K562 (cell line): ENCODE measurements around the gene LMO2. TPM values are rescaled to one million over a fixed set of nuclear protein-coding genes. Genes with fewer than 3 reads are reported as not detected.

Experiments
- ARID3A ChIP-seq: IDR thresholded peaks from 2 replicates; pipeline ENCODE4 v1.6.1; 2012; ENCODE audit warnings: low read depth, low read length, improper control_type of control experiment, borderline replicate concordance
- ETV5 ChIP-seq: sonication (generic); formaldehyde crosslinking; IDR thresholded peaks from 2 replicates; pipeline ENCODE4 v1.4.0; 2020; ENCODE audit warnings: low read depth, mild to moderate bottlenecking, missing genetic modification reagents
- FOXK1 ChIP-seq: sonication (generic); formaldehyde crosslinking; IDR thresholded peaks from 2 replicates; pipeline ENCODE4 v1.8.0; 2022; ENCODE audit warnings: missing genetic modification reagents, mild to moderate bottlenecking, borderline replicate concordance
- GTF2B ChIP-seq: IDR thresholded peaks from 2 replicates; pipeline ENCODE4 v1.6.1; 2011; ENCODE audit not compliant: insufficient read length; ENCODE audit errors: extremely low read depth
- HNRNPLL ChIP-seq: fragments of 200-400 bp; formaldehyde crosslinking; IDR thresholded peaks from 2 replicates; pipeline ENCODE4 v1.6.1; 2017; ENCODE audit warnings: low read length, low read depth, mild to moderate bottlenecking; ENCODE audit not compliant: poor library complexity, severe bottlenecking
- ID3 ChIP-seq, 2 experiments: fragments of 250-450 bp in 1 of 2; fragments of 450-650 bp in 1 of 2; sonication (Bioruptor Pico) in 1 of 2; IDR thresholded peaks; 2 replicates each; pipeline versions ENCODE4 v1.6.1 to v1.8.0; 2016 to 2021; ENCODE audit warnings: mild to moderate bottlenecking in 2 of 2, moderate library complexity in 2 of 2, missing compliant biosample characterization in 1 of 2, missing genetic modification characterization in 1 of 2
- KDM4B ChIP-seq, 2 experiments: fragments of 450-650 bp in 1 of 2; sonication (generic) in 1 of 2; IDR thresholded peaks; 2 replicates each; pipeline ENCODE4 v1.6.1; 2016 to 2017; ENCODE audit warnings: borderline replicate concordance in 2 of 2, antibody characterized with exemption in 1 of 2, low read depth in 1 of 2, mild to moderate bottlenecking in 1 of 2
- KLF13 ChIP-seq: fragments of 450-650 bp; IDR thresholded peaks from 2 replicates; pipeline ENCODE4 v1.6.1; 2016; ENCODE audit warnings: missing genetic modification characterization, low read depth, mild to moderate bottlenecking, missing compliant biosample characterization, moderate library complexity, borderline replicate concordance
- RBFOX2 ChIP-seq: fragments of 200-400 bp; formaldehyde crosslinking; IDR thresholded peaks from 2 replicates; pipeline ENCODE4 v1.6.1; 2017; ENCODE audit warnings: low read depth, mild to moderate bottlenecking, low read length, moderate library complexity
- RBM39 ChIP-seq: fragments of 200-400 bp; formaldehyde crosslinking; optimal IDR thresholded peaks from 2 replicates; pipeline ENCODE3; 2018; ENCODE audit warnings: low read depth, low read length
- SRSF3 ChIP-seq: fragments of 200-400 bp; formaldehyde crosslinking; IDR thresholded peaks from 2 replicates; pipeline ENCODE4 v1.6.1; 2016; ENCODE audit warnings: mild to moderate bottlenecking, low read length, moderate library complexity; ENCODE audit not compliant: insufficient read depth
- ZBED1 ChIP-seq: IDR thresholded peaks from 2 replicates; pipeline ENCODE4 v1.6.1; 2014
- ZNF217 ChIP-seq: sonication (generic); formaldehyde crosslinking; IDR thresholded peaks from 2 replicates; pipeline ENCODE4 v1.8.0; 2022; ENCODE audit warnings: mild to moderate bottlenecking, missing genetic modification reagents
- ZNF224 ChIP-seq: sonication (generic); formaldehyde crosslinking; IDR thresholded peaks from 2 replicates; pipeline ENCODE4 v1.8.0; 2022; ENCODE audit warnings: mild to moderate bottlenecking, missing genetic modification reagents
- ZNF274 ChIP-seq: IDR thresholded peaks from 2 replicates; pipeline ENCODE4 v1.6.1; 2011; ENCODE audit warnings: low read depth, mild to moderate bottlenecking, low read length, moderate library complexity, borderline replicate concordance
- polyA plus RNA-seq, 8 experiments: library from polyadenylated mRNA; depleted of rRNA in 4 of 8; stranded (reverse) in 5 of 8; unstranded in 3 of 8; fragments of >200 nt; fragmentation: Nextera tagmentation in 2 of 8; fragmentation: Illumina TruSeq in 1 of 8; extraction: Ambion mirVana in 2 of 8; extraction: Trizol in 1 of 8; gene quantifications; 2 replicates each; pipeline versions ENCODE4 v1.2.1 to v1.2.3, GENCODE V29; 2011 to 2014; ENCODE audit warnings: inconsistent platforms in 1 of 8, missing spikeins in 1 of 8
- total RNA-seq, 7 experiments: library from RNA; depleted of rRNA in 6 of 7; stranded (reverse); fragments of >200 nt in 6 of 7; fragmentation: Illumina TruSeq in 2 of 7; extraction: Trizol in 2 of 7; gene quantifications; 2 replicates each; pipeline versions ENCODE4 v1.2.1 to v1.2.3, GENCODE V29; 2011 to 2021; ENCODE audit warnings: low replicate concordance in 1 of 7
- TF ChIP-seq, protein P1 (sequence below), 3 experiments: IDR thresholded peaks in 2 of 3; conservative IDR thresholded peaks in 1 of 3; 2 replicates each; pipeline ENCODE4 v1.5.1; 2011 to 2012; ENCODE audit warnings: low read length in 3 of 3, mild to moderate bottlenecking in 3 of 3, control low read depth in 2 of 3, improper control_type of control experiment in 1 of 3, inconsistent platforms in 1 of 3, low read depth in 1 of 3, mixed read lengths in 1 of 3, moderate library complexity in 1 of 3; ENCODE audit not compliant: insufficient read depth in 2 of 3
- TF ChIP-seq, protein P2 (sequence below): sonication (generic); formaldehyde crosslinking; IDR thresholded peaks from 2 replicates; pipeline ENCODE4 v1.9.0; 2022; ENCODE audit warnings: mild to moderate bottlenecking, missing genetic modification reagents
- TF ChIP-seq, protein P3 (sequence below), 2 experiments: fragments of 450-650 bp; conservative IDR thresholded peaks; 2 replicates each; pipeline ENCODE4 v1.6.1; 2017; ENCODE audit warnings: mild to moderate bottlenecking in 2 of 2, moderate library complexity in 2 of 2

Gene LMO2
- total and polyA plus RNA-seq, 9 of the 15 experiments (the other 6 are each of a cell fraction or from before 2014, with no cell fraction given): 6.9 to 126 (median 91.5) TPM

- TF ChIP-seq KDM4B (IDR thresholded peaks at IDR 0.05; ENCODE audit: borderline replicate concordance in 2 of 2, low read depth in 1 of 2) (no peak), ZNF224 (CRISPR knock-in tag) (no peak), ZNF274 (no peak), ZNF217 (no peak), FOXK1 (no peak), ETV5 (CRISPR knock-in tag) (no peak), HNRNPLL (no peak), ARID3A (no peak), ID3 (CRISPR knock-in tag; IDR thresholded peaks at IDR 0.05) (no peak), ID3 (tag; IDR thresholded peaks at IDR 0.05) (no peak), RBFOX2 (no peak), RBM39 (no peak), GTF2B (no peak), ZBED1 (no peak), SRSF3 (no peak), KLF13 (tag) (no peak)
- TF ChIP-seq, protein P1, sequence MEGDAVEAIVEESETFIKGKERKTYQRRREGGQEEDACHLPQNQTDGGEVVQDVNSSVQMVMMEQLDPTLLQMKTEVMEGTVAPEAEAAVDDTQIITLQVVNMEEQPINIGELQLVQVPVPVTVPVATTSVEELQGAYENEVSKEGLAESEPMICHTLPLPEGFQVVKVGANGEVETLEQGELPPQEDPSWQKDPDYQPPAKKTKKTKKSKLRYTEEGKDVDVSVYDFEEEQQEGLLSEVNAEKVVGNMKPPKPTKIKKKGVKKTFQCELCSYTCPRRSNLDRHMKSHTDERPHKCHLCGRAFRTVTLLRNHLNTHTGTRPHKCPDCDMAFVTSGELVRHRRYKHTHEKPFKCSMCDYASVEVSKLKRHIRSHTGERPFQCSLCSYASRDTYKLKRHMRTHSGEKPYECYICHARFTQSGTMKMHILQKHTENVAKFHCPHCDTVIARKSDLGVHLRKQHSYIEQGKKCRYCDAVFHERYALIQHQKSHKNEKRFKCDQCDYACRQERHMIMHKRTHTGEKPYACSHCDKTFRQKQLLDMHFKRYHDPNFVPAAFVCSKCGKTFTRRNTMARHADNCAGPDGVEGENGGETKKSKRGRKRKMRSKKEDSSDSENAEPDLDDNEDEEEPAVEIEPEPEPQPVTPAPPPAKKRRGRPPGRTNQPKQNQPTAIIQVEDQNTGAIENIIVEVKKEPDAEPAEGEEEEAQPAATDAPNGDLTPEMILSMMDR (IDR thresholded peaks at IDR 0.05 in 2 of 3, conservative IDR thresholded peaks at IDR 0.05 in 1 of 3; ENCODE audit: insufficient read depth in 2 of 3, low read depth in 1 of 3, low read length in 3 of 3): peak; percentile 91 to 98 (median 96)
- TF ChIP-seq, protein P2, sequence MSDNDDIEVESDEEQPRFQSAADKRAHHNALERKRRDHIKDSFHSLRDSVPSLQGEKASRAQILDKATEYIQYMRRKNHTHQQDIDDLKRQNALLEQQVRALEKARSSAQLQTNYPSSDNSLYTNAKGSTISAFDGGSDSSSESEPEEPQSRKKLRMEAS (CRISPR knock-in tag): no peak
- TF ChIP-seq, protein P3, sequence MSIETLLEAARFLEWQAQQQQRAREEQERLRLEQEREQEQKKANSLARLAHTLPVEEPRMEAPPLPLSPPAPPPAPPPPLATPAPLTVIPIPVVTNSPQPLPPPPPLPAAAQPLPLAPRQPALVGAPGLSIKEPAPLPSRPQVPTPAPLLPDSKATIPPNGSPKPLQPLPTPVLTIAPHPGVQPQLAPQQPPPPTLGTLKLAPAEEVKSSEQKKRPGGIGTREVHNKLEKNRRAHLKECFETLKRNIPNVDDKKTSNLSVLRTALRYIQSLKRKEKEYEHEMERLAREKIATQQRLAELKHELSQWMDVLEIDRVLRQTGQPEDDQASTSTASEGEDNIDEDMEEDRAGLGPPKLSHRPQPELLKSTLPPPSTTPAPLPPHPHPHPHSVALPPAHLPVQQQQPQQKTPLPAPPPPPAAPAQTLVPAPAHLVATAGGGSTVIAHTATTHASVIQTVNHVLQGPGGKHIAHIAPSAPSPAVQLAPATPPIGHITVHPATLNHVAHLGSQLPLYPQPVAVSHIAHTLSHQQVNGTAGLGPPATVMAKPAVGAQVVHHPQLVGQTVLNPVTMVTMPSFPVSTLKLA (conservative IDR thresholded peaks at IDR 0.05): 0 out of 4 replicates have a peak, but pooled peaks of 1 of the 2 experiments have one; percentile 26
Observed at GRCh38 chr11:33857933-33858371, 33.9 kb downstream of the LMO2 start (continued).
